HG03280 (cell line): ENCODE results near the gene UBE2V1.
A peak's percentile ranks its signal among the peaks of the same experiment; 100 is the strongest.
"Not testable (repeated sequence)": the region's sequence is repeated elsewhere in the genome, so short reads cannot be mapped to it uniquely, and the experiment has no call there.

Experiments
- ATAC-seq: cut with Tn5 transposase; IDR thresholded peaks from one replicate; pipeline ENCODE4 v1.9.1; 2021; ENCODE audit warnings: mild to moderate bottlenecking, moderate library complexity; ENCODE audit not compliant: unreplicated experiment

UBE2V1 gene

GRCh38 chr20:50097843-50098242, 15.1 kb downstream of the UBE2V1 start:
- no peak for ATAC-seq

GRCh38 chr20:50096237-50096636, 16.7 kb downstream of the UBE2V1 start:
- no peak for ATAC-seq

GRCh38 chr20:50095476-50096078, 17.4 kb downstream of the UBE2V1 start:
- ATAC-seq: no peak

GRCh38 chr20:50094522-50094921, 18.4 kb downstream of the UBE2V1 start:
- ATAC-seq: no peak

GRCh38 chr20:50093240-50093639, 19.7 kb downstream of the UBE2V1 start:
- ATAC-seq: no peak

GRCh38 chr20:50092436-50092835, 20.5 kb downstream of the UBE2V1 start:
- no peak for ATAC-seq

- ATAC-seq: no peak
Measured at GRCh38 chr20:50089787-50090177, 23.2 kb downstream of the UBE2V1 start.

GRCh38 chr20:50089140-50089786, 23.7 kb downstream of the UBE2V1 start:
- ATAC-seq: no peak

GRCh38 chr20:50088022-50088421, 24.9 kb downstream of the UBE2V1 start:
- no peak for ATAC-seq

- ATAC-seq: no peak
Measured at GRCh38 chr20:50085481-50086365, 27.2 kb downstream of the UBE2V1 start.

- ATAC-seq: no peak
Measured at GRCh38 chr20:50085146-50085480, 27.8 kb downstream of the UBE2V1 start.

GRCh38 chr20:50083034-50083433, 29.9 kb downstream of the UBE2V1 start:
- no peak for ATAC-seq

- not testable (repeated sequence) for ATAC-seq
Measured at GRCh38 chr20:50082056-50082455, 30.9 kb downstream of the UBE2V1 start.

- ATAC-seq: no peak
Measured at GRCh38 chr20:50077818-50078601, 34.9 kb downstream of the UBE2V1 start.

GRCh38 chr20:50073500-50073899, 39.5 kb downstream of the UBE2V1 start:
- ATAC-seq: no peak

- ATAC-seq: peak; percentile 89
Measured at GRCh38 chr20:50071039-50071888, 41.7 kb downstream of the UBE2V1 start.

- ATAC-seq: no peak
Measured at GRCh38 chr20:50070361-50070760, 42.6 kb downstream of the UBE2V1 start.

GRCh38 chr20:50068041-50068651, 44.8 kb downstream of the UBE2V1 start:
- no peak for ATAC-seq

- no peak for ATAC-seq
Measured at GRCh38 chr20:50067461-50067860, 45.5 kb downstream of the UBE2V1 start.

- no peak for ATAC-seq
Measured at GRCh38 chr20:50067018-50067417, 45.9 kb downstream of the UBE2V1 start.
